DND-41 (cell line): ENCODE data around the gene TSPYL6.

ENCODE experiments used
- ATAC-seq: fragments of 200-7000 bp; cut with Tn5 transposase; 3 replicates; pipeline ENCODE4 v1.9.1; 2021; ENCODE audit warnings: low read depth; ENCODE audit not compliant: insufficient read depth
- DNase-seq: peaks from one replicate; pipeline ENCODE4 v3.0.0-alpha.2; 2020
- H2AFZ ChIP-seq: 2 replicates; pipeline ENCODE4 v1.6.0; 2012; ENCODE audit warnings: low read depth, low read length
- H3K27ac ChIP-seq: 2 replicates; pipeline ENCODE4 v1.5.1; 2012; ENCODE audit warnings: low read length, inconsistent platforms
- H3K27me3 ChIP-seq: fragments of 200-600 bp; sonication (generic); 2 replicates; pipeline ENCODE4 v1.6.0; 2012; ENCODE audit warnings: low read length, mild to moderate bottlenecking, inconsistent platforms; ENCODE audit not compliant: insufficient read depth, poor library complexity
- H3K36me3 ChIP-seq: 2 replicates; pipeline ENCODE4 v1.5.1; 2012; ENCODE audit warnings: low read length, inconsistent platforms; ENCODE audit not compliant: insufficient read depth
- H3K4me1 ChIP-seq: 2 replicates; pipeline ENCODE4 v1.5.1; 2012; ENCODE audit warnings: mild to moderate bottlenecking, low read length; ENCODE audit not compliant: insufficient read depth
- H3K4me2 ChIP-seq: 2 replicates; pipeline ENCODE4 v1.6.0; 2012; ENCODE audit warnings: mild to moderate bottlenecking, moderate library complexity, low read length, inconsistent platforms; ENCODE audit not compliant: insufficient read depth
- H3K4me3 ChIP-seq, 2 experiments: fragments of 200-600 bp in 1 of 2; shearing (Covaris generic) in 1 of 2; 2 replicates each; pipeline ENCODE4 v1.5.1; 2012 to 2016; ENCODE audit warnings: inconsistent platforms in 2 of 2, low read length in 2 of 2, mild to moderate bottlenecking in 2 of 2, low read depth in 1 of 2, moderate library complexity in 1 of 2
- H3K79me2 ChIP-seq: 2 replicates; pipeline ENCODE4 v1.6.0; 2012; ENCODE audit warnings: low read length, inconsistent platforms; ENCODE audit not compliant: insufficient read depth
- H3K9ac ChIP-seq: 2 replicates; pipeline ENCODE4 v1.6.0; 2012; ENCODE audit warnings: low read depth, mild to moderate bottlenecking, inconsistent platforms, low read length, moderate library complexity
- H3K9me3 ChIP-seq: 2 replicates; pipeline ENCODE4 v1.5.1; 2012; ENCODE audit warnings: low read length, moderate library complexity, mild to moderate bottlenecking, inconsistent platforms; ENCODE audit not compliant: insufficient read depth, severe bottlenecking
- H4K20me1 ChIP-seq: 2 replicates; pipeline ENCODE4 v1.6.0; 2012; ENCODE audit warnings: low read length; ENCODE audit not compliant: insufficient read depth
- CTCF ChIP-seq: IDR thresholded peaks from 2 replicates; pipeline ENCODE4 v1.5.1; 2012; ENCODE audit warnings: borderline replicate concordance, low read length, moderate library complexity, mild to moderate bottlenecking; ENCODE audit not compliant: poor library complexity, severe bottlenecking; ENCODE audit errors: extremely low read depth
- EZH2 ChIP-seq: IDR thresholded peaks from 3 replicates; pipeline ENCODE4 v1.6.1; 2012; ENCODE audit warnings: borderline replicate concordance, low read depth, mild to moderate bottlenecking, moderate library complexity, low read length, inconsistent platforms; ENCODE audit not compliant: severe bottlenecking

TSPYL6 gene

GRCh38 chr2:54259413-54260240, 3.6 kb upstream of the TSPYL6 start:
- no peak for DNase-seq
- ATAC-seq, result no peak
- no peak for TF ChIP-seq EZH2
- TF ChIP-seq CTCF, result no peak
- Histone ChIP-seq H3K27ac (no peak overlapping the region), H3K4me2 (no peak overlapping the region), H3K4me1 (no peaks in the 10 kb centered on the region), H3K9ac (no peak overlapping the region), H3K36me3 (no peaks in the 10 kb centered on the region), H3K4me3 (no peak overlapping the region), H3K79me2 (no peaks in the 10 kb centered on the region), H3K9me3 (no peaks in the 10 kb centered on the region), H3K27me3 (no peaks in the 10 kb centered on the region), H4K20me1 (no peaks in the 10 kb centered on the region), H2AFZ (no peak overlapping the region)

GRCh38 chr2:54258166-54258565, 2.1 kb upstream of the TSPYL6 start:
- Histone ChIP-seq H3K9ac (no peak overlapping the region), H3K4me1 (no peaks in the 10 kb centered on the region)
- no peak for TF ChIP-seq EZH2

GRCh38 chr2:54255230-54256090, 569 bp downstream of the TSPYL6 start:
- Histone ChIP-seq H3K4me1 (no peaks in the 10 kb centered on the region), H3K36me3 (no peaks in the 10 kb centered on the region), H3K27me3 (no peaks in the 10 kb centered on the region), H4K20me1 (no peaks in the 10 kb centered on the region), H3K27ac (no peak overlapping the region), H2AFZ (no peak overlapping the region), H3K9me3 (no peaks in the 10 kb centered on the region), H3K4me2 (no peak overlapping the region), H3K79me2 (no peaks in the 10 kb centered on the region), H3K9ac (no peak overlapping the region), H3K4me3 (no peak overlapping the region)
- ATAC-seq, result no peak
- TF ChIP-seq EZH2 (no peak), CTCF (no peak)
- DNase-seq, result no peak

More at GRCh38 chr2:54258166-54258565, 2.1 kb upstream of the TSPYL6 start:
- no peaks in the 10 kb centered on the region for H3K36me3 ChIP-seq
- ATAC-seq (no peak), DNase-seq (no peak)
- no peaks in the 10 kb centered on the region for H4K20me1 ChIP-seq
- no peaks in the 10 kb centered on the region for H3K27me3 ChIP-seq
- no peak overlapping the region for H3K27ac ChIP-seq
- no peaks in the 10 kb centered on the region for H3K79me2 ChIP-seq
- H2AFZ ChIP-seq, result no peak overlapping the region
- no peak overlapping the region for H3K4me2 ChIP-seq
- no peak overlapping the region for H3K4me3 ChIP-seq
- no peaks in the 10 kb centered on the region for H3K9me3 ChIP-seq

GRCh38 chr2:54254180-54254579, 1.8 kb downstream of the TSPYL6 start:
- no peak overlapping the region for H3K9ac ChIP-seq
- no peaks in the 10 kb centered on the region for H4K20me1 ChIP-seq
- H3K27me3 ChIP-seq, result no peaks in the 10 kb centered on the region
- no peak for DNase-seq
- H3K79me2 ChIP-seq, result no peaks in the 10 kb centered on the region
- H3K4me2 ChIP-seq, result no peak overlapping the region
- H3K4me1 ChIP-seq, result no peaks in the 10 kb centered on the region
- no peak overlapping the region for H3K27ac ChIP-seq
- no peaks in the 10 kb centered on the region for H3K9me3 ChIP-seq
- no peak overlapping the region for H3K4me3 ChIP-seq
- ATAC-seq, result no peak
- H2AFZ ChIP-seq, result no peak overlapping the region
- no peak for TF ChIP-seq CTCF
- H3K36me3 ChIP-seq, result no peaks in the 10 kb centered on the region
